GM12878 (cell line): ENCODE results near the gene RPLP2. TPM values are rescaled to one million over a fixed set of nuclear protein-coding genes. Genes with fewer than 3 reads are reported as not detected.
A peak's percentile ranks its signal among the peaks of the same experiment; 100 is the strongest.

Experiments used
- ATF7 ChIP-seq: fragments of 450-650 bp; IDR thresholded peaks from 2 replicates; pipeline ENCODE4 v1.6.1; 2016; ENCODE audit warnings: low read depth, mild to moderate bottlenecking
- CBFB ChIP-seq: IDR thresholded peaks from 2 replicates; pipeline ENCODE4 v1.6.1; 2016; ENCODE audit warnings: antibody characterized with exemption, low read depth
- E4F1 ChIP-seq: fragments of 450-650 bp; IDR thresholded peaks from 2 replicates; pipeline ENCODE4 v1.6.1; 2018; ENCODE audit warnings: borderline replicate concordance, mild to moderate bottlenecking; ENCODE audit not compliant: partially characterized antibody
- EP300 ChIP-seq, 2 experiments: fragments of 150-350 bp in 1 of 2; IDR thresholded peaks; 2 replicates each; pipeline ENCODE4 v1.6.1; 2011 to 2012; ENCODE audit warnings: low read depth in 2 of 2, low read length in 2 of 2, borderline replicate concordance in 1 of 2, improper control_type of control experiment in 1 of 2, inconsistent platforms in 1 of 2; ENCODE audit not compliant: control insufficient read depth in 1 of 2
- FOXK2 ChIP-seq: fragments of 450-650 bp; IDR thresholded peaks from 2 replicates; pipeline ENCODE4 v1.6.1; 2017; ENCODE audit warnings: mild to moderate bottlenecking, moderate library complexity
- GATAD2B ChIP-seq: fragments of 450-650 bp; conservative IDR thresholded peaks from 2 replicates; pipeline ENCODE4 v1.6.1; 2017; ENCODE audit warnings: low read depth, mild to moderate bottlenecking, moderate library complexity
- IKZF1 ChIP-seq: fragments of 450-650 bp; conservative IDR thresholded peaks from 2 replicates; pipeline ENCODE4 v1.6.1; 2017; ENCODE audit warnings: antibody characterized with exemption, mild to moderate bottlenecking
- LARP7 ChIP-seq: fragments of 450-650 bp; IDR thresholded peaks from 2 replicates; pipeline ENCODE4 v1.6.1; 2017; ENCODE audit warnings: mild to moderate bottlenecking
- MYB ChIP-seq: fragments of 150-350 bp; IDR thresholded peaks from 2 replicates; pipeline ENCODE4 v1.6.1; 2014; ENCODE audit warnings: mild to moderate bottlenecking, low read depth, low read length, borderline replicate concordance
- NR2C2 ChIP-seq: IDR thresholded peaks from 2 replicates; pipeline ENCODE4 v1.6.1; 2011; ENCODE audit warnings: borderline replicate concordance, low read depth; ENCODE audit not compliant: control insufficient read depth, insufficient read length
- NR2F1 ChIP-seq: fragments of 450-650 bp; conservative IDR thresholded peaks from 2 replicates; pipeline ENCODE4 v1.6.1; 2017; ENCODE audit warnings: mild to moderate bottlenecking
- PKNOX1 ChIP-seq: fragments of 450-650 bp; IDR thresholded peaks from 2 replicates; pipeline ENCODE4 v1.6.1; 2016; ENCODE audit warnings: mild to moderate bottlenecking
- POLR2AphosphoS2 ChIP-seq: IDR thresholded peaks from 2 replicates; pipeline ENCODE4 v1.6.1; 2011; ENCODE audit warnings: low read depth, mild to moderate bottlenecking, low read length, improper control_type of control experiment, moderate library complexity
- RB1 ChIP-seq: fragments of 450-650 bp; formaldehyde crosslinking; IDR thresholded peaks from 2 replicates; pipeline ENCODE4 v1.6.1; 2017; ENCODE audit warnings: mild to moderate bottlenecking, borderline replicate concordance
- RBBP5 ChIP-seq: fragments of 200-600 bp; sonication (generic); conservative IDR thresholded peaks from 2 replicates; pipeline ENCODE4 v1.6.1; 2016
- REST ChIP-seq: IDR thresholded peaks from 2 replicates; pipeline ENCODE4 v1.6.1; 2012; ENCODE audit warnings: mild to moderate bottlenecking, low read depth, low read length
- RUNX3 ChIP-seq: IDR thresholded peaks from 2 replicates; pipeline ENCODE4 v1.6.1; 2012; ENCODE audit warnings: low read length, inconsistent platforms
- SKIL ChIP-seq: fragments of 450-650 bp; IDR thresholded peaks from 2 replicates; pipeline ENCODE4 v1.6.1; 2017; ENCODE audit warnings: mild to moderate bottlenecking, low read depth, inconsistent platforms; ENCODE audit not compliant: poor library complexity, severe bottlenecking
- SP1 ChIP-seq: IDR thresholded peaks from one replicate; pipeline ENCODE4 v1.6.1; 2011; ENCODE audit warnings: low read depth, low read length
- TCF12 ChIP-seq: IDR thresholded peaks from 2 replicates; pipeline ENCODE4 v1.6.1; 2011; ENCODE audit warnings: low read depth, mild to moderate bottlenecking, low read length
- ZNF217 ChIP-seq: fragments of 450-650 bp; IDR thresholded peaks from 2 replicates; pipeline ENCODE4 v1.6.1; 2017; ENCODE audit warnings: antibody characterized with exemption, mild to moderate bottlenecking
- ZSCAN29 ChIP-seq: fragments of 450-650 bp; IDR thresholded peaks from 2 replicates; pipeline ENCODE4 v1.6.1; 2017; ENCODE audit warnings: mild to moderate bottlenecking, moderate library complexity
- polyA plus RNA-seq, 11 experiments: library from polyadenylated mRNA; depleted of rRNA in 4 of 11; unstranded in 6 of 11; stranded (reverse) in 5 of 11; fragments of >200 nt; fragmentation: Nextera tagmentation in 4 of 11; fragmentation: Illumina TruSeq in 1 of 11; extraction: Ambion mirVana in 4 of 11; extraction: Trizol in 1 of 11; gene quantifications; 1 replicate in 1 of 11; 2 replicates in 10 of 11; pipeline versions ENCODE4 v1.2.1 to v1.2.3, GENCODE V29; 2011 to 2016; ENCODE audit warnings: inconsistent platforms in 2 of 11, missing spikeins in 2 of 11, low read depth in 1 of 11
- total RNA-seq, 4 experiments: library from RNA; depleted of rRNA in 3 of 4; stranded (reverse); fragments of >200 nt in 3 of 4; fragmentation: Illumina TruSeq in 1 of 4; extraction: Trizol in 1 of 4; gene quantifications; 2 replicates each; pipeline versions ENCODE4 v1.2.1 to v1.2.3, GENCODE V29; 2013 to 2021

Gene RPLP2
- total and polyA plus RNA-seq, 10 of the 15 experiments (the other 5 are each of a cell fraction or from before 2014, with no cell fraction given) = 488 to 3,558 (median 1,481) TPM

GRCh38 chr11:842370-843002, 32.7 kb downstream of the RPLP2 start, which contains the start of the genes POLR2L and TSPAN4 (continued):
- TF ChIP-seq TCF12 (peak; percentile 65; the same call in 1 of the 2 replicates), POLR2AphosphoS2 (peak; percentile 95), IKZF1 (peak; percentile 99), REST (no peak), FOXK2 (peak; percentile 98), PKNOX1 (peak; percentile 97), LARP7 (peak; percentile 99), NR2C2 (no peak), SP1 (peak; percentile 78), ZSCAN29 (0 out of 2 replicates have a peak, but pooled peaks have one; percentile 48), RBBP5 (no peak), NR2F1 (peak; percentile 79), ZNF217 (peak; percentile 74; the same call in 1 of the 2 replicates), GATAD2B (peak; percentile 91), SKIL (no peak), MYB (no peak), CBFB (peak; percentile 37; the same call in 1 of the 2 replicates), ATF7 (peak; percentile 96), RUNX3 (peak; percentile 88), EP300 (IDR thresholded peaks at IDR 0.05; ENCODE audit: borderline replicate concordance in 1 of 2, control insufficient read depth in 1 of 2, low read depth in 2 of 2, low read length in 2 of 2) (0 out of 4 replicates have a peak, but pooled peaks of 1 of the 2 experiments have one; percentile 10), RB1 (peak; percentile 98; the same call in 1 of the 2 replicates), E4F1 (peak; percentile 96)
